ENCODE results near the gene IFT27.

The IFT27 gene, protein sequence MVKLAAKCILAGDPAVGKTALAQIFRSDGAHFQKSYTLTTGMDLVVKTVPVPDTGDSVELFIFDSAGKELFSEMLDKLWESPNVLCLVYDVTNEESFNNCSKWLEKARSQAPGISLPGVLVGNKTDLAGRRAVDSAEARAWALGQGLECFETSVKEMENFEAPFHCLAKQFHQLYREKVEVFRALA

DNA sequence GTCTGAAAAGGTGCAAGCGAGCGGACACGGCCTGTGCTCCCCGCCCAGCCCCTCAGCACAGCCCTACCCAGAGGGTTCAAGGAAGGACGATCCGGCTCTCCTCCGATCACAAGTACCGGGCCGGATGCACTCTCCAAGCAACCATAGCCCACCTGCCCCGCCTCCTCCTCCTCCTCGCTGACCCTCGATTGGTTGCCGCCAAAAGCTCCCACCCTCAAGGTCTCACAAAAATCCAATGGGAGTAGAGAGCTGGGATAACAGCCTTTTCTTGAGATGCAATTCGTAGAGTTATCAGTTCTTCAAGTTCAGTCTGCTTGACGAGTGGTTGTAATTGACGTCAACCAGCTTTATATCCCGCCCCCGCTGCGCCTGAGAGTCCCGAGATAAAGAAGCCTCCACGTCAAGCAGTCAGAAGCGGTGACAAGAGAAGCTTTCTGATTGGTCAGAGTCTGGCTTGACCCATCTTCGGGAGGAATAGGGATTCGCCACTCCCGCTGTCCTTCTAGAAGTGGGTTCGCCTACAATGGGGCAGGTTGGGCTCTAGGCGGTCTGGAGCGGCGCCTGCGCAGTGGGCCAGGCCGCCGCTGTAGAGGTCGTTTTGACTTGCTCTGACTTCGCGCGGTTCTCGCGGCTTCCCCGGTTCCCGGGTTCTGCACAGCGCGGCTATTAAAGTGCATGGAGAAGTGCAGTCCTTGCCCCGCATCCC is at the start of gene IFT27:
TSS of gene IFT27 (minus strand) at position 156 of the 706 bp plus-strand sequence. CDS start 412 bp downstream, outside the sequence.
- TF ChIP-seq, protein P1, sequence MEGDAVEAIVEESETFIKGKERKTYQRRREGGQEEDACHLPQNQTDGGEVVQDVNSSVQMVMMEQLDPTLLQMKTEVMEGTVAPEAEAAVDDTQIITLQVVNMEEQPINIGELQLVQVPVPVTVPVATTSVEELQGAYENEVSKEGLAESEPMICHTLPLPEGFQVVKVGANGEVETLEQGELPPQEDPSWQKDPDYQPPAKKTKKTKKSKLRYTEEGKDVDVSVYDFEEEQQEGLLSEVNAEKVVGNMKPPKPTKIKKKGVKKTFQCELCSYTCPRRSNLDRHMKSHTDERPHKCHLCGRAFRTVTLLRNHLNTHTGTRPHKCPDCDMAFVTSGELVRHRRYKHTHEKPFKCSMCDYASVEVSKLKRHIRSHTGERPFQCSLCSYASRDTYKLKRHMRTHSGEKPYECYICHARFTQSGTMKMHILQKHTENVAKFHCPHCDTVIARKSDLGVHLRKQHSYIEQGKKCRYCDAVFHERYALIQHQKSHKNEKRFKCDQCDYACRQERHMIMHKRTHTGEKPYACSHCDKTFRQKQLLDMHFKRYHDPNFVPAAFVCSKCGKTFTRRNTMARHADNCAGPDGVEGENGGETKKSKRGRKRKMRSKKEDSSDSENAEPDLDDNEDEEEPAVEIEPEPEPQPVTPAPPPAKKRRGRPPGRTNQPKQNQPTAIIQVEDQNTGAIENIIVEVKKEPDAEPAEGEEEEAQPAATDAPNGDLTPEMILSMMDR (IDR thresholded peaks at IDR 0.05; ENCODE audit: low read depth, low read length) = no peak
- peak within 1 kb of the TSS; percentile 70 for H3K4me3 ChIP-seq (ENCODE audit: low read depth, low read length)

DNA sequence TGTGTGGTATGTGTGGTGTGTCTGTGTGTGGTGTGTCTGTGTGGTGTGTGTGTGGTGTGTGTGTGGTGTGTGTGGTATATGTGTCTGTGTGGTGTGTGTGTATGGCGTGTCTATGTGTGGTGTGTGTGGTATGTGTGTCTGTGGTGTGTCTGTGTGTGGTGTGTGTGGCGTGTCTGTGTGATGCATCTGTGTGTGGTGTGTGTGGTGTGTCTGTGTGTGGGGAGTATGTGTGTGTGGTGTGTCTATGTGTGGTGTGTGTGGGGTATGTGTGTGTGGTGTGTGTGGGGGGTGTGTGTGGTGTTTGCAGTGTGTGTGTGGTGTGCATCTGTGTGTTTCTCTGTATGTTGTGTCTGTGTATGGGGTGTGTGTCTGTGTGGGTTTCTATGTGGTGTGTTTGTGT is 48.7 kb upstream of the IFT27 start:
- no peak overlapping the region for H3K4me3 ChIP-seq (ENCODE audit: low read depth, low read length)
- TF ChIP-seq, protein P1 (IDR thresholded peaks at IDR 0.05; ENCODE audit: low read depth, low read length) = no peak

DNA sequence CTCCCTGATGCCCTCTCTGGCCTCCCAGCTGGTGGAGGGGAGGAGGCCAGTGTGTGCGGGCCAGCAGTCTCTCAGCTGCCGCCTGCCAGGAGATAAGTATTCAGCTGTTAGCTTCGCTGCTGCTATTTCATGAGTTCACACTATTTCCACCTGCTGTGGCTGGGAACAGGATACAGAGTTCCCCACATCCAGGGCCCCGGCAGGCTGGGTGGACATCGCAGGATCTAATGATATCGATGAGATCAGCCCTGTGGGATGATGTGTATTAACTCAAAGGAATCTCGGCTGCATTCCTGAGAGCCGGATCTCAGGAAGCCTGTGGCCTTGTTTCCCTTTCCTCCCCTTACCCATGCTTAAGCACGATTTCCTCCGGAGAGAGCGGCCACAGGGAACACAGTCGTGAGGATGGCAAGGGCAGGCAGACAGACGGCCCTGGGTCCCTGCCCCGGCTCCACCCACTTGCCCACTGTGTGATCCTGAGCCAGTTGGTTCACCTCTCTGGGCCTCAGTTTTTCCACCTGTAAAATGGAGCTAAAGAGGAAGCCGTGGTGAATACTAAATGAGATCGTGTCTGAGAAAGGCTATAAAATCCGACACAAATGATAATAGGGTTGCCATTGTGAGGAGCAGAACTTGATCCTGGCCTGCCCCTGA is 47.4 kb upstream of the IFT27 start:
- TF ChIP-seq, protein P1 (IDR thresholded peaks at IDR 0.05; ENCODE audit: low read depth, low read length) = no peak

DNA sequence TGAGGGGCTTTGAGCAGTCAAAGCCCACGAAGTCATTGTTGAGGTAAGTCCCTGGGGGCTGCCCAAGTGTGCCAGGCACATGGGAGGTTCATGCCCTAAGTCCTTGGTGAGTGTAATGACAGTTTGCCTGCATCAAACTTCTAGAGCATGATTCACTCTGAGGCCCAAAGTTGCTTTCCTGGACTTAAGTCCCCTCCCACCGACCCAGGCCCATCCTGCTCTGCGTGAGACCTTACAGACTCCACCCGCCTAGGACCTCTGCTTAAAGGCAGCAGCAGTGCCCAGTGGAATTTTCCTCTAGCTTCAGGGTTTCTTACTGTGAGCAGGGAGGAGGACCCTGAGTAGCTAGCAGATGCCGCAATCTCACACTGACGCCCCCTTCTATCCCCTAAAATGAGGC is 46.7 kb upstream of the IFT27 start:
- TF ChIP-seq, protein P1 (IDR thresholded peaks at IDR 0.05; ENCODE audit: low read depth, low read length) = no peak
- H3K4me3 ChIP-seq (ENCODE audit: low read depth, low read length) = no peak overlapping the region

More for the DNA sequence above, 47.4 kb upstream of the IFT27 start:
- no peak overlapping the region for H3K4me3 ChIP-seq (ENCODE audit: low read depth, low read length)

DNA sequence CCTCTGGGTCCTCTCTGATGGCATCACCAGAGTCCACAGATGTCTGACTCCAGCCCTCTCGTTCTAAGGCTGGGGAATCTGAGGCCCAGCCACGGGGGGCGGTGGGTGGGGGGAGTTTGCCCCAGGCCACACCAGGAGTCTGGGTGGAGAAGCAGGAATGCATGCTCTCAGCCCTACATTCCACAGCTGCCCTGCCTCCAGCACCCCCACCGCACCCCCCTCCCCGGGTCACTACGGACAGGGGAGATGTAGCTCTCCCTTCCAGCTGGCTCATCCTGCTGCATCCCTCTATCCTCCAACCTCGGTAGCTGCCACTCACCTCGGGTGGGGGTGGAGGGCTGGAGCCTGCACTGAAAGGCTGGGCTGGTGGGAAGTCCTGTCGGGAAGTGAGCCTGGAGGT is 43.2 kb upstream of the IFT27 start:
- TF ChIP-seq, protein P1 (IDR thresholded peaks at IDR 0.05; ENCODE audit: low read depth, low read length) = no peak

DNA sequence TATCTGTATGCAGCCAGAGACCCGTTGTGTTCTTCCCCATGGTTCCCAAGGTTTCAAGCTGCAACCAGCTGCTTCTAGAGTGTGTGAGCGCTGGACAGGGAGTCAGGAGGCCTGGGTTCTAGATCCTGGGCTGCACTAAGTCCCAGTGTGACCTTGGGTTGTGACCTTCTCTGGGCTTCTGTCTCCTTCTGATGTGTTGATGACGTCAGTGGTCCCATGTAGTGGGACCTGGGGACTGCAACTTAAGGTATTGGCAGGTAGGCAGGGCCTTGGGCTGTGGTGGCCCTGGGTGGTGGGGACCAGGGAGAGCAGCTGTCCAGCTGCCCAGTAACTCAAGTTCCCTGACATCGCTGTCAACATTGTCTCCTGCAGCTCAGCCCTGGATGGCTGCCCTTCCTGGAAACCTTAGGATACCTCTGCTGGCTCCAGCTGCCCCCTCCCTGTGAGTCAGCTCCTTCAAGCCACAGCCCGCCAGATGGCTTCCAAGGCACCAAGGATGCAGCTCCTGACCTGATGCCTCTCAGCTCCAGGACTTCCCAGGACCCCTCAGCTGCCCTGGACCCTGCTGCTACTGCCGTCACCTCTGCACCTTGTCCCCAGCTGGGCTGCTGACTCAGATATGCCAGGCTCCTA is 42.2 kb upstream of the IFT27 start:
- H3K4me3 ChIP-seq (ENCODE audit: low read depth, low read length) = no peak overlapping the region
- TF ChIP-seq, protein P1 (IDR thresholded peaks at IDR 0.05; ENCODE audit: low read depth, low read length) = no peak

More for the DNA sequence above, 43.2 kb upstream of the IFT27 start:
- H3K4me3 ChIP-seq (ENCODE audit: low read depth, low read length) = no peak overlapping the region
